A549 treated with AZD9567 at 1 μM for 4 hours (cell line): ENCODE results near the gene SESN2. TPM values are rescaled to one million over a fixed set of nuclear protein-coding genes. Genes with fewer than 3 reads are reported as not detected.

Source experiments
- total RNA-seq: library from RNA; stranded (reverse); fragments of 200-300 nt; extraction: Qiagen RNA extraction; gene quantifications from 5 replicates; pipeline ENCODE4 v1.2.3, GENCODE V29; 2022; ENCODE audit not compliant: insufficient read depth

The SESN2 gene
- 5.4 to 11.9 TPM (median 9.3 TPM) in 5 replicates for total RNA-seq

GRCh38 chr1:28259252-28259933, at the start of gene SESN2:
Gene SESN2, plus strand, starts transcription at chr1:28259518. Its CDS starts 330 bp downstream, at chr1:28259848.

GRCh38 chr1:28232558-28233263, 26.6 kb upstream of the SESN2 start, which contains the start of gene DNAJC8:
Gene DNAJC8, minus strand, starts transcription at chr1:28233029. Its CDS starts 31 bp downstream, at chr1:28232998.

GRCh38 chr1:28235755-28236655, 23.3 kb upstream of the SESN2 start, which contains the start of gene ATP5IF1:
Gene ATP5IF1, plus strand, starts transcription at chr1:28236124. Its CDS starts 60 bp downstream, at chr1:28236184.

Other genes with a start within 250 kb of the SESN2 start
- gene EYA3, start 170.9 kb upstream of the SESN2 start, total RNA-seq, result 4.9 to 6.2 TPM (median 6.1 TPM) in 5 replicates
- gene PTAFR, start 82.8 kb upstream of the SESN2 start, total RNA-seq, result 0.13 to 0.15 TPM (median 0.13 TPM) in 4 of 5 replicates, not detected in the other
- gene DNAJC8, start 26.5 kb upstream of the SESN2 start, total RNA-seq, result 70.7 to 77.9 TPM (median 72.0 TPM) in 5 replicates
- gene ATP5IF1, start 23.4 kb upstream of the SESN2 start, total RNA-seq, result 152 to 176 TPM (median 163 TPM) in 5 replicates
- 14.8 to 20.1 TPM (median 15.1 TPM) in 5 replicates for gene MED18, start 69.5 kb downstream of the SESN2 start, total RNA-seq
- gene PHACTR4, start 110.2 kb downstream of the SESN2 start, total RNA-seq, result 20.3 to 22.0 TPM (median 21.0 TPM) in 5 replicates
- 70.1 to 80.0 TPM (median 78.8 TPM) in 5 replicates for gene RCC1, start 246.5 kb downstream of the SESN2 start, total RNA-seq